Stimulated activated CD8-positive, alpha-beta memory T cell treated with anti-CD3 and anti-CD28 coated beads, Interleukin-7, amount 100 ng/mL, for 48 hours (primary cell): ENCODE measurements around the gene RRP8.
A peak's percentile ranks its signal among the peaks of the same experiment; 100 is the strongest.

ENCODE experiments used
- DNase-seq, 2 donors: peaks; one replicate each; pipeline ENCODE4 v3.0.0-alpha.2; 2020; ENCODE audit warnings: low read depth in 1 of 2; ENCODE audit errors: extremely low read depth in 1 of 2

The RRP8 gene

DNA sequence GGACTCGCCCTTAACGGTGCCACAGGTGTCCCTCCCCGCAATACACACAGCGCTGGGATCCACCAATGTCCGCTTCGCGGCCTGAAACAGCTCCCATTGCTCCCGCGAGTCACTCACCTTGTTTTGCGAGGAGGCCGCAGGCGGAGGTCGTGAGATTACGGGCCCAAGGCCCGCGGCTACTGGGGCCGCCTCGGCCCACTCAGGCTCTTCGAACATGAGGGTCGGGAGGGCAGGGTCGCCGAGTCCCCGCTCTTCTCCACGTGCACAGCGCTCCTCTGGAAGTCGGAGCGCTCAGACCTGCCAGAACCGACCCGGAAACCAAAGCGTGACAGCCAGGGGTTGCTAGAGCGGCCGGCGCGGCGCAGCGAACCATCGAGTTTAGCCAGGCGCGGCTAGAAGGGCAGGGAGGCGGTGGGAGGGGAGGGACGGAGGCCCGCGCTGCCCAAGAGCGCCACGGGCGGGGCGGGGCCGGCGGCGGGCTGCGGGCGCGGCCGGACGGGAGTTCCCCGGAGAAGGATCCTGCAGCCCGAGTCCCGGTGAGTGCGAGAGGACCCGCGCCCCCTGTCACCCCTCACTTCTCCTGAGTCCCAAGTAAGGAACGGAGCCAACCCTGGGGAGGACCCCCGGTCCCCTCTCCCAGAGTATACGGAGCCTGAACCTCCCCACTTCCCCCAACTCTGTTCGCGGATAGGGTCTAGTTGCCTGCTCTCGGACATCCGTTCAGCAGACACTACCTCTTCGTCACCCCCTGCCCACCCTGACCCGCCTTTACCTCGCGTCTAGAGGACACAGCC is at the start of gene RRP8, which contains the start of gene ILK:
Gene RRP8, minus strand, starts transcription at position 330 of the 794 bp plus-strand sequence. Its CDS starts 114 bp downstream, at position 216.
Gene ILK, plus strand, starts transcription at position 488 of the 794 bp plus-strand sequence. CDS start 498 bp downstream, outside the sequence.
- peak; percentile 77 to 83 for DNase-seq

DNA sequence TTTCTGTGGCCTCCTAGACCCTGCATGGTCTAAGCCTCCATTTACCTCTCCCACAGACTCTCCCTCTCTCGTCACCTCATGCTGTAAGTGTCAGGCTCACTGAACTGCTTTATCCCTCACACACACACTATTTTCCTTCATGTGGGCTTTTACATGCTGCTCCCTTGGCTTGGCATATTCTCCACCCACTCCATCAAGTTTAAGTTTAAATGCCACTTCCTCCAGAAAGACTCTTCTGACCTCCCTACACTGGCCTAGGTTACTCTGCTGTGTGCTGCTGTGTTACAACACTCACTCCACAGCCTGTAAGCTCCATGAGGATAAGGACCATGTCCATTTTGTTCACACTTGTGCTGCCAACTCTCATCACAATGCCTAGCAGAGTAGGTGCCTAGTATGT is 49.7 kb upstream of the RRP8 start:
- DNase-seq = no peak

DNA sequence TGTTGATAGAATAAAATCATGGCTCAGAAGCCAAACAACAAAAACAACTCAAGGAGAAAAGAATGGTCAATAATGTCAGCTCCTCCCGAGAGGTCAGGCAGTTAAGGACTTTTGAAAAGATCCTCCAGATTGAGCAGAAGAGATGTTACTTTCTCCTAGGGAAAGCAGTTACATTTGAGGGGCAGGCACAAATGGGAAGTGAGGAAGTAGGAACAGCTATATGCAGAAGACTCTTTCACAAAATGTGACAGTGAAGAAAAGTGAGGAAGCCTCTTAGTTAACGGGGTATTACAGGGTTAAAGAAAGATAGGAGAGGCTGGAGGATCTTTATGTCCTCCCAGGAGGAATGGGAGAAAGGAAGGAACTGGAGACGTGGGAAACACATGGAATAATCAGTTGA is 48.8 kb upstream of the RRP8 start:
- DNase-seq = no peak

DNA sequence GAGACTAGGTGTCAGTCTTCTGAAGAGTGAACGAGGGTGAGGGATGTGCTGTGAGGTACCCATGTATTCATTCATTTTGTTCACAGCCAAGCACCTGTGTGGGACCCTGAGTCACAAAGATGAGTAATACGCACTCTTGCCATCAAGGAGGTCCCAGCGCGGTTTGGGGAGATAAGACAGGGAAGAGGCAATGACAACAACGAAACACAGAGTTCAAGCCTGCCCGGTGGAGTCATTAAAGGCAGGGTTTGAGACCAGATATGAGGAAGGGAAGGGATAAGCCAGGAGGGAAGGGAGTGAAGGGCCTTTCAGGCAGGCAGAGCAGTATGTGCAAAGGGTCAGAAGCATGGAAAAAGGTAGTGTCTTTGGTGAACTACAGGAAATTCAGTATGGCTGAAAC is 47.6 kb upstream of the RRP8 start:
- DNase-seq = peak in 1 of 2 donors; percentile 64

DNA sequence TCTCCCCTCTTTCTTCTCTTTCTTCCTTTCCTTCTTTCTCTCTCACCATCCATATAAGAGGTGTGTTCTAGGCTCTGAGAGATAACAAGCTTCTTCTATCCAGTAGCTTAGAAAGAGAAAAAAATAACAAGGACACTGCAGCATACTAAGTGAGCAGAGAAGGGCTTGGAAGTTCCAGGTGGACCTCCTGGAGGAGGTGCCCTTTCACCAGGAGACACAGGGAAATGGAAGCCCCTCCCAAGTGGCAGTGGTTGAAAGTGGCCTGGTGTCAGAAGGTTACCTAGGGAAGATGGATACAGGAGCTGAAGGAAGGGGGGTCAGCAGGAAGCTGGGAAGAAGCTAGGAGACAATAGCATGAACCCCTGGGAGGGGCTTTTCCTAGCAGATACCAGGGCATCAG is 46.7 kb upstream of the RRP8 start:
- DNase-seq = no peak

DNA sequence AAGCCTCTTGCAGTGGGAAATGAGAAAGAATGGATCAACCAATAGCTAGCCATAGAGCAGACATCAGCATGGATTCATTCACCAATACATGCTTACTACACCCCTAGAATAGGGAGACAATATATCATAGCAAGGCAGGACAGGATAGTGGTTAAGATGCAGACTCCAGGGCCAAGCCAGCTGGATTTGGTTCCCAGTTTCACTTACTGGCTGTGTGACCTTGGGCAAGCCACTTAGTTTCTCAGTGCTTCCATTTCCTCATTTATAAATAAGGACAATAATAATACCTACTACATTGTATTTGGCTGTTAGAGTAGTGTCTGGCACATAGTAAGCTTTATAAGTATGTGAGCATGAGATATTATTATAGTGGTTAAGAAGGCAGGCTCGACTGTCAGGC is 45.1 kb upstream of the RRP8 start:
- no peak for DNase-seq

DNA sequence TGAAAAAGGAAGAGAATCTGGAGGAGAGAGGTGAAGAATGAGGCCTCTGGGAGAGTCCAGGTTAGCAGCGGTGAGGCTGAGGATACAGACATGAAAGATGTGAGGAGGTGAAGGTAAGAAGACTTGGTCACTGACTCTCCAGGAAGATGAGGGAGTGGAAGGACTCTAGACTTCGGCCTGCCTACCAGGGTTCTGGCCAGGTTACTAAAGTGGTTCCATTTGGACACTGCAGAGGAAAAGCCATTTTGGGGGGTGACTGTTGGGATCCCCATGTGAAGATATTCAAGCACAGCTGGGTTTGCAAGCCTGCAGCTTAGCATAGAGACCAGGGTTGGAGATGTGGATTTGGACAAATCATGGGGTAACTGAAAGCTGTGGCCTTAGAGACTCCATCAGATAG is 44.4 kb upstream of the RRP8 start:
- DNase-seq = no peak

DNA sequence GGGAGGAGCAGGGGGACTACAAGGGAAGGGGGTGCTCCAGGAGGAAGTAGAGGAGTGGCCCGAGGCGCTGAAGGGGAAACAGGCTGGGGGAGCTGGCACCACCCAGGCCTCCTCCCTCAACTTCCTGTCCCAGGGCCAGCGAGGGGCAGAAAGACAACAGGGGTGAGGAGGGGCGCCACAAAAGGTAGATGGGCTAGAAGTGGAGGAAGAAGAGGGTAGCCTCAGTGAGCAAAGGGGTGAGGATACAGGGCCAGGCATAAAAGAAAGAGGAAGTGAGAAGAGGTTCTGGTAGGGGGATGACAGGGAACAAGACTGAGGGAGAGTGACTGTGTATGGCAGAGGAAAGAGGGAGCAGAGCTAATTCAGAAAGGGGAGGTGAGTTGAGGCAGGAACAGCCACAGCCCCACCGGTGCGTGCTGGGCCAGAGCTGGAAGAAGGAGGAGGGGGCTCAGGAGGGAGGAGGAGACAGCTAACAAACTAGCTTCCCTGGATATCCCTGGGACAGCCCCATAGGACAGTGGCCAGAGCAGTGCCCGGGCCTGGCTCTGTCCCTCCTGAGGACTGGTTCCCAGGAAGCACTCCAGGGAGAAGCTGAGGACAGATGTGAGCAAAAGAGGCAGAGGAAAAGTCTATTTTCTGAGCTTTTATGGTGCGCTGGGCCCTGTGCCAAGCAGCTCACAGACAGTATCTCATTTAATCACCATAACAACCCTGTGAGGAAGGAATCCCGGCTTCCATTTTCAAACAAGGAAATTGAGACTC is 43.7 kb upstream of the RRP8 start:
- DNase-seq = no peak

DNA sequence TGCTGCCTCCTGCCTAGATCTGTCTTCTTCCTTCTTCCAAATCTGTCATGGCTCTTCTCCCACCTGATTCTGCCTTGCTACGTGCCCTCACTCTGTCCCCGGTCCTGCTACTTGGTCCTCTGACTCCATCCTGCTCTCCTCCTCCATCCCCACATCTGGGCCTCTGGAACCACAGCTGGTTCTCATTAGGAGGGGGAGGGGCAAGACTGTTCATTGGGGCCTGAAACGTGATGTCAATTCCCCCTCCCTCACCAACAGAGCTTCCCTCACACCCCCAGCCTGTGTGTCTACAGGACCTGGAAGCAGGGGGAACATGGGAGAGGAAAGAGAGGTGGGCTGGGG is 43.1 kb upstream of the RRP8 start:
- no peak for DNase-seq

DNA sequence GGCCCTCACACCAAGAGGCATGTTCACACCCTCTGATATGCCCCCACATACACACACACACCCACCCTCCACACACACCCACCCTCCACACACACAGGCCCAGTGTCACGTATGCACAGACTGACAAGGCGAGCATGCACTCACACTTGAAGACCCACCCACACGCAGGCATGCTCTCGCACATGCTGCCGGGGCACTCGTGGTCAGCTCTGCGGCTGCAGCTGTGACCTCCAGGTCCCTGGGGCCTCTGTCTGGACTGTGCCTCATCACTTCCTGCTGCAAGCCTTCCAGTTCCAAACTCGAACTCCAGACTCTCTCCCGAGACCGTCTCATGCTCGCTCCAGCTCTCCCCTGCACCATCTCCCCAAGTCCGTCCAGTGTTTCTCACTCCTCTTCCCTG is 42.7 kb upstream of the RRP8 start:
- DNase-seq = no peak

DNA sequence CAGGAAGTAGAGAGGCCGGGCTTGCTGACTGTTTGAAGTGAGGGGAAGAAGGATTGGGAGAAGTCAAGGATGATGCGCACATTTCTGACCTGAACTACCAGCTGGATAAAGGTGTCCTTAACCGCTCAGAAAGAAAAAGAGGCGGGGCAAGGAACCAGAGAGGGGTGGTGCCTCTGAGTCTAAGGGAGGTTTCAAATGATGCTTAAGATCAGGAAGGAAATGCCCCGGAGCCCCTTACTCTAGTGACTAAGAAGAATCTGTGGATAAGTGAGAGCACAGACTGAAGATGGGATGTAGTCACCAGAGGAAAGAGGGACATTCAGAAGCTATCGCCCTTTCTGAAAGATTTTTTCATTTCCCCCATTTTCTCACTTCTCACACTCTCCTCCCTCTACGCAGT is 39.5 kb upstream of the RRP8 start:
- DNase-seq = no peak

DNA sequence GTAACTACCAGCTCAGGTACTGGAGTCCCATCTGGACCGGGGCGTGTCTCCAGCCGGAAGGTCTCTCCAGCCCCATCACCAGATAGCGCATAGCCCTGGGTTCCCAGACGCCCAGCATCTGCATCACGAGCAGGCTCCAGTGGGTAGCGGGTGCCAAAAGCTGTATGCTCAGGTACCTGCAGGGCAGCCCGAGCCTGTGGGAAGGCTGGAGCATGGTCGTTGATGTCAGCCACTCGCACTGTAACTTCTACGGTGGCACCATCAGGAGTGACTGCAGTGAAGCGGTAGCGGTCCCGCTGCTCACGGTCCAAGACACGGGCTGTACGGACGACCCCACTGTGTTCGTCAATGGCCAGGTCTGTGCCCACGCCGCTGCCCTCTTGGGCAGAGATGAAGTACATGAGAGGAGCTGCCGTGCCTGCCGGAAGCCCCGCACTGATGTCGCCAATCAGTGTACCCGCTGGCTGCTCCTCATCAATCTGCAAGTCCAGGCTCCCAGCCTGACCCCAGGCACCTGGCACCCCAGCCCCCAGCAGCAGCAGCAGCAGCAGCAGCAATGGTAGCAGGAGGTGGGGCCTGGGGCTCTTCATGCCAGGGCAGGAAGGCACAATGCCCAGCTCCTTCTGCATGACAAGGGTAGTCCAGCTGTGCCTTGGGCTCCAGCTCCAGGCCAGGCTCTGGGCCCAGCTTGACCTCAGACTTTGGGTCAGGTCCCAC is 37.7 kb upstream of the RRP8 start:
- DNase-seq = no peak

DNA sequence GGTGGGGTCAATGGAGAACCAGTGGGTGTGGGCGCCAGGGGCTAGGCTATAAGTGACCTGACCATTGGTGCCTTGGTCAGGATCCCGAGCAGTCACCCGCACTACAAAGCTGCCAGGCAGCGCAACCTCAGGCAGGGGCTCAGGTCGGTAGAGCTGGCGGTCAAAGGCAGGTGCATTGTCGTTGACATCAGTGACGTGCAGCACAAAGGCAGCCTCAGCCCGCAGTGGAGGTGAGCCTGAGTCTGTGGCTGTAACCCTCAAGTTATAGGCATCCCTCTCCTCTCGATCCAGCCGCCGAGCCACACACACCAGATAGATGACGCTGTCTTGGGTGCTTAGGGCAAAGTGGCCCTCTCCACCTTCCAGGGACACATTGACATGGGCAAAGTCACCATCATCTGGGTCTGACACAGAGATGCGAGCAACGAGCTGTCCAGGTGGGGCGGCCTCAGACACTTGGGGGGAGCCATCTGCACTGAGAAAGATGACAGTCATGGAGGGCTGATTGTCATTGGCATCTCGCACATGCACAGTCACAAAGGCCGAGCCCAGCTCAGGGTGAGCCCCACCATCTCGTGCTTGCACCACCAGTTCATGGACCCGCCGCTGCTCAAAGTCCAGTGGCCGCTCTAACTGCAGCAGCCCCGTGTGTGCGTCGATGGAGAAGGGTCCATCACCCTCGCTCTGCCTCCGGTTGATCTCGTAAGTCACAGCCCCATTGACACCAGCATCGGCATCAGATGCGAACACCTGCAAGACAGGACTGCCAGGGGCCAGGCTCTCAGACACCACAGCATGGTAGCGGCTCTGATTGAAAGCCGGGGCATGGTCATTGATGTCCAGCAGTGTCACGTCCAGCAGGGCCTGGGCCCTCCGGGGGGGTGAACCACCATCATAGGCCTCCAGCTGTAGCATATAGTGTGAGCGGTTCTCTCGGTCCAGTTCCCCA is 36.9 kb upstream of the RRP8 start:
- no peak for DNase-seq

DNA sequence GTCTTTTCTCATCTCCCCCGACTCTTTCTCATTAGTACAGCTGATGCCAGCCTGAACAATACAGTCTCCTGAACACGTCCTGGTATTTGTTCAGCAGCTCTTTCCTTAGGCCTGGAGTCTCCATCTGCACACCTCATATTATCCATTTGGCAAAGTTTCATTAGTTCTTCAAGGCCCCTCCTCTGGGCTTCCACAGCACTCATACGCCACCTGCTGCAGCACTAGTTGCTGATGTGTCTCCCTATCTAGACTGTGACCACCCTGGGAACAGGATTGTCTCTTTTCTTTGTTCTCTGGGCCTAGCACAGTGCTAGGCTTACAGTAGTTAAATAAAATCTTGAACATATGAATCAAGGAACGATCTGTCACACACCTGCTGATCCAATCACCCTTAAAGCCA is 35.0 kb upstream of the RRP8 start:
- no peak for DNase-seq

DNA sequence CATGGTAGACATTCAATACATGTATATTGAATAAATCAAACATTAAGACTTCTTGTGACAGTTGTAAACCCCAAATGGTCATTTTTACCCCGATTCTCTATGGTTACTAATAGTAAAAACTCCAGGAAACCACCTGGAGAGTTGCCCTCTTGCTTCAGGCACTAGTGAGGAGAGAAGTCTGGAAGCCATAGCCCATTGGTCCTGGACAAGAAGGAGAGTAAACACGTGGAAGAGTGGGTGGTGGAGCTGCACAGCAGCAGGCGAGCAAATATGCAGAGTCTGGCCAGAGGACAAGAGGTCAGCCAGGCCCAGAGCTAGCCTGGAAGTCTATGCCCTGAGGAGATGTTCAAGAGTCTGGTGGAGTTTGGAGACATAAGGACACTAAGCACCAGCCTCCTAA is 34.5 kb upstream of the RRP8 start:
- no peak for DNase-seq

DNA sequence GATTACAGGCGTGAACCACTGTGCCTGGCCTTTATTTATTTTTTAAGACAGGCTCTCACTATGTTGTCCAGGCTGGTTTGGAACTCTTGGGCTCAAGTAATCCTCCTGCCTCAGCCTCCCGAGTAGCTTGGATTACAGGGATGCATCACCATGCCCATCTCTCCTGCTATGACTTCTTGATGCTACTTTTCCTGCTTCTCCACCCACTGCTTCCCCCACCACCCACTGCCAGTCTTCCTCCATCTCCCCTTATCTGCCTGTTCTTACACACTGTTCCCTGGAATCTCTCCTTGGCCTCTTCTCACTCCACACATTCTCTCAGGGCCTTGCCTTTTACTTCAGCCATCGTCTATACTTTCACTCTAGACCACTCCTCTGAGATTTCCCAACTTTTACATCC is 33.1 kb upstream of the RRP8 start:
- no peak for DNase-seq

DNA sequence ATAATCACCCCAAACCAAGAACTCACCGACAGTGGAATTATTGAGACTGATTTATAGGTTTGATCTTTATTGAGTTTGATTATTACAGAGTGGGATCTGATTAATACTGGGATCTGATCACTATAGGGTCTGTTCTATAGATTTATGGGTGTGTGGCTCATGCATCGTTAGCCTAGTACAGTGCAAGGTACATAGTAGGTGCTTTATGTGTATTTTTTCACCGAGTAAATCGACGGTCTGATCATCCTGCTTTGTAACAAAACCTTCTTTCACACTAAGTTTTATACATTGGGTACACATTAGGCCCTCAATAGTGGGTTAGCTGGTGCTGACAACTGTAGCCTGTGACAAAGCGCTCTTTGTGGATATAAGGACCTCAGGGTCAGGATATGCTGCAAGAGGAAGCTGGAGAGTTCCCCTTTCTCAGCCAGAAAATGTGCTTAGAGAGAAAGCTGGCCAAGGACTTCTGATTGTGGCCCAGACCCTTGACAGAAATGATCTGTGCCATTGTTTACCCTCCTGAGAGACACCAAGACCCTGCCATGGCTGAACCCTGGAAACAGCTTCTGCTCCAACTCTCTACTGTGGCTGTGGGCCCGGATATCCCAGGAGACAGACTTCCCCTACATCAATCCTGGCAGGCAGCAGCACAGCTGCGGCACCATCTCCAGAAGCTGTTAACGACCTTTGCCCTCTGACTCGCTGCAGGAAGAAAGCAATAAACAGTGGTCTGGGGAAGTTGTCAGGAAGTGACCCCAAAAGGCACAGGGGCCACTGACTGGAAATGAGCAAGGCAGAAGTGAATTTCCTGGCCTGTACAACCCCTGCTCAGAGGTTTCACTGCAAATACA is 31.9 kb upstream of the RRP8 start:
- DNase-seq = no peak

DNA sequence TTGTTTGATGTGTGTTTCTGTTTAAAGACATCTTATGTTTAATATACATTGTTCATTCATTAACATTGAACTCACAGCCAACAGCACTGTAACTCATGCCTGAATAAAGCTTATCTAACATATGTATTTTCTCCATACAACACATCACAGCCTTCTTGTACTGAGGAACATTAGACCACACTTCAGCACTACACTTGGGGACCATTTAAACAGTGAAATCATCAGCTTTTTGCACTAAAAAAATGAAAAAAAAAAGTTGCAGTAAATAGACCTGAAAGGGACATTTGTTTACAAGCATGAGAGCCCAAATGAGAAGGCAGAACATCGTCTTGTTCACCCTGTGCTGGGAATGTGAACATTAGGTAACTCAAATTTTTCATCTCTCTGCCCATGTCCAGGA is 31.1 kb upstream of the RRP8 start:
- no peak for DNase-seq
